HG02970 (cell line): Measurements from ENCODE around the gene REEP1.
"Not testable (repeated sequence)": the region's sequence is repeated elsewhere in the genome, so short reads cannot be mapped to it uniquely, and the experiment has no call there.

Experiments used
- ATAC-seq: cut with Tn5 transposase; IDR thresholded peaks from one replicate; pipeline ENCODE4 v1.9.1; 2021; ENCODE audit warnings: mild to moderate bottlenecking, moderate library complexity, moderate number of reproducible peaks; ENCODE audit not compliant: unreplicated experiment, low FRiP score

Gene REEP1

GRCh38 chr2:86228574-86228973 is 108.9 kb downstream of the REEP1 start:
- ATAC-seq = not testable (repeated sequence)

- ATAC-seq = no peak
Measured at GRCh38 chr2:86227685-86228084, 109.7 kb downstream of the REEP1 start.

GRCh38 chr2:86226636-86227520 is 110.5 kb downstream of the REEP1 start:
- ATAC-seq = no peak

- no peak for ATAC-seq
Measured at GRCh38 chr2:86226070-86226469, 111.4 kb downstream of the REEP1 start.

- ATAC-seq = peak; percentile 47
Measured at GRCh38 chr2:86225581-86225980, 111.8 kb downstream of the REEP1 start.

GRCh38 chr2:86224645-86225355 is 112.6 kb downstream of the REEP1 start:
- ATAC-seq = no peak

GRCh38 chr2:86223927-86224560 is 113.4 kb downstream of the REEP1 start:
- no peak for ATAC-seq

- no peak for ATAC-seq
Measured at GRCh38 chr2:86223140-86223926, 114.1 kb downstream of the REEP1 start.

- no peak for ATAC-seq
Measured at GRCh38 chr2:86221066-86221684, 116.3 kb downstream of the REEP1 start.

- ATAC-seq = no peak
Measured at GRCh38 chr2:86219896-86220295, 117.5 kb downstream of the REEP1 start.

- no peak for ATAC-seq
Measured at GRCh38 chr2:86218124-86218523, 119.3 kb downstream of the REEP1 start.

GRCh38 chr2:86216575-86217555 is 120.6 kb downstream of the REEP1 start:
- ATAC-seq = no peak

GRCh38 chr2:86214503-86214832 is 123.0 kb downstream of the REEP1 start:
- no peak for ATAC-seq

- no peak for ATAC-seq
Measured at GRCh38 chr2:86213699-86214502, 123.5 kb downstream of the REEP1 start.

- ATAC-seq = no peak
Measured at GRCh38 chr2:86213056-86213455, 124.4 kb downstream of the REEP1 start.

- ATAC-seq = no peak
Measured at GRCh38 chr2:86211796-86212188, 125.6 kb downstream of the REEP1 start.

GRCh38 chr2:86211033-86211795 is 126.2 kb downstream of the REEP1 start:
- no peak for ATAC-seq
